HPDE6-E6E7 (cell line): ENCODE results near the gene DLX6.

Source experiments
- DNase-seq: peaks from one replicate; pipeline ENCODE4 v3.0.0; 2011; ENCODE audit warnings: missing footprints; ENCODE audit errors: extremely low spot score

Gene DLX6

DNA sequence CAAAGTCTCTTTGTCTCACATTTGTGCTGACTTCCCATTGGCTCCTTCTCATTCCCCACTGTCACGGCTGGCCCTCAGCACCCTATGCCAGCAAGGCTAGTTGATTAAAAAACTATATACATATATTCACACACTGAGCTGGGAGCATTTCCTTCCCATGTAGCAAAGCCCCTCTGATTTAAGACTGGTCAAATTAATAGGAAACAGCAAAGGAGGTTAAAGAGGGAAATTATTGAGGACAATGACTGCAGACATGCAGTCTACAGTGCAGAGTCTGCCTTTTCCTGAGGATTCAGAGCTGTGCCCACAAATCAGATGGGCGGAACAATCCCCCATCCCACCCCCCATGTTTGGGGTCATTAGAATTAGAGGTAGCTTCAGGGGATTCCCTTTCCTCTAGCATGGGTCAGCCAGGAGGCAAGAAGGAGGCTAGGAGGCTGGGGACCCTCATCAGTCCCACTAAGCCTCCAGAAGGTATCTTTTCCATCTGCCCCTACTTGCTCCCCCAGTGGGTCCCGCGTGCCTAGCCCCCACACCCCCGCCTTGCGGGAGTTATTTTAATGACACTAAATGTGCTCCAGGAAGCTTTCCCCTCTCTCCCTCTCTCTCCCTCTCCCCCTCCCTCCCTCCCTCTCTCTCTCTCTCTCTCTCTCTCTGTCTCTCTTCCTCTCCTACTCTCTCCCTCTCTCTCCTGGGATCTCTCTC, 9.8 kb upstream of the DLX6 start:
- no peak for DNase-seq

DNA sequence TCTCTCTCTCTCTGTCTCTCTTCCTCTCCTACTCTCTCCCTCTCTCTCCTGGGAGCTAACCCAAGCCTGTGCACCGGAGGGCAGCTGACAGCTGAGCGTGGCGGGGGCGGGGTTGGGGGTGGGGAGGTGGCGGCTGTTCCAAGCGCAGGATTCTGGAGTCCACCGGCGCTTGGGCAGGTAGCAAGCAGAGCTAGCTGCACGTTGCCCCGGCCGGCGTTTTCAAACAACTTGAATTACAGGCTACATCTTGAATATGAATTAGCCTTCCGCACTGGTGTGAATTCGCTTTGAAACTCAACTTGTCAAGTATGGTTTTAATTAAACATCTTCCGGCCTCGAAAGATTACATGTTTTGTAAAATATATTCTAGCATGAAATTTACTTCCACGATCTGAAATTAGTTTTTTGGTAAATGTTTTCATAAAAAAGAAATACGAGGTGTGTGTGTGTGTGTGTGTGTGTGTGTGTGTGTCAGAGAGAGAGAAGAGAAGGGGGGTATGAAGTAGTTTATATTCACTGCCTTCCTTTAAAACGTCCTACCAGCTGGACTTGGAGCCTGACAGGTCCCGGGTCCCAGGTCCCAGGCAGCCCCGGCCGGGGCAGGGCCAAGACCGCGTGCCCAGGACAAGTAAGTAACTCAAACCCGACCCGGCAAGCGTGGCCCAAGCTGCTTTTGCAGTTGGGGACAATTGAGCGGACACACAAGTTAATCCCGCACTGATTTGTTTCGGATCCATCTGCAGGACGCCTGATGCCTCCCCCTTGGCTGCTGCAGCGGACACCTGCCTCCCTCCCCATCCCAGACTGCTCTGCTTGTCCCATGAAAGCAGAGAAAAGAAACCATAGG, 9.0 kb upstream of the DLX6 start:
- DNase-seq = no peak

DNA sequence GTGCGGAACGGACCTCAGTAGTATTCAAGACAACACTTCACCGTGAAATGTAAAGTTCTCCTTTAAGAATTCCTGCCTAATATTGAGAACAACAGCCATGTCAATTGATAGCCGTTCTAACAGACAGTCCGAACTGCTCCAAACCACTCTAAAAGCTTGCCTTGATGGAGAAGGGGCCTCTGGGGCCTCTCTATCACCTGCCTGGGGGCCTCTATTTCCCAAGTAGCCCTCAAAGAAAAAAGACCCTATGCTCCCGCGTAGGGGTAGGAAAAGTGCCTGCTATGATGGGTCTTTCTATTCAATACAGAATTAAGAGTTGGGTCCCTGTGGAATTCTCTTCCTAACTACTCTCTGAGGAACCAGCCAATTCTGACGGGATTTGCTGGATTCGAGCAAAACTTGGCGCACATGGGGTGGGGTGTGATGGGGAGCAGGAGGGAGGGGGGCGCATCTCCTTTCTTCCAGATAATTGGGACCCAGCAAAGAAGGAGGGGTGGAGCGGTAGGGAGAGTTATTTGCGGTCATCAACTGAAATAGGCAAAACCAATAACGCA, 8.3 kb upstream of the DLX6 start:
- DNase-seq = no peak

- no peak for DNase-seq
Observed at GRCh38 chr7:96997512-96998032, 7.8 kb upstream of the DLX6 start.

GRCh38 chr7:96998333-96998732, 7.0 kb upstream of the DLX6 start:
- DNase-seq = no peak

GRCh38 chr7:96998744-96999143, 6.6 kb upstream of the DLX6 start:
- DNase-seq = no peak

DNA sequence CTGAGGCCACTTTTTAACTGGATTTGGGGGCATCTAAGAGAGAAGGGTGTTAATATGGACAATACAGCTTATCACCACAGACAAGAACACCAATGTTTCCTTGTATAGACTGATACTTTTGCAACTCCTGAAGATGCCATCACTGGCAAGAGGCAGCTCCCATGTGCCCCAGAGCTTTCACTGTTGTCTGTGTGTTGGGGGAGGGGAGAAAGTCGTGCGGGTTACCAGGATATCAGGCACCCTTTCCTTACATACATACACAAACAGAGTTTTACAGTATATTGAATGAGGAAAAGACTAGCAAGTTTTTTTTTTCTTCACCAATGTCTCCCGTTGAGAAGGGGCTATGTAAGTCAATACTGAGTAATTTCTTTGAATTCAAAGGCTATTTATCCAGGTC, 4.1 kb upstream of the DLX6 start:
- no peak for DNase-seq

DNA sequence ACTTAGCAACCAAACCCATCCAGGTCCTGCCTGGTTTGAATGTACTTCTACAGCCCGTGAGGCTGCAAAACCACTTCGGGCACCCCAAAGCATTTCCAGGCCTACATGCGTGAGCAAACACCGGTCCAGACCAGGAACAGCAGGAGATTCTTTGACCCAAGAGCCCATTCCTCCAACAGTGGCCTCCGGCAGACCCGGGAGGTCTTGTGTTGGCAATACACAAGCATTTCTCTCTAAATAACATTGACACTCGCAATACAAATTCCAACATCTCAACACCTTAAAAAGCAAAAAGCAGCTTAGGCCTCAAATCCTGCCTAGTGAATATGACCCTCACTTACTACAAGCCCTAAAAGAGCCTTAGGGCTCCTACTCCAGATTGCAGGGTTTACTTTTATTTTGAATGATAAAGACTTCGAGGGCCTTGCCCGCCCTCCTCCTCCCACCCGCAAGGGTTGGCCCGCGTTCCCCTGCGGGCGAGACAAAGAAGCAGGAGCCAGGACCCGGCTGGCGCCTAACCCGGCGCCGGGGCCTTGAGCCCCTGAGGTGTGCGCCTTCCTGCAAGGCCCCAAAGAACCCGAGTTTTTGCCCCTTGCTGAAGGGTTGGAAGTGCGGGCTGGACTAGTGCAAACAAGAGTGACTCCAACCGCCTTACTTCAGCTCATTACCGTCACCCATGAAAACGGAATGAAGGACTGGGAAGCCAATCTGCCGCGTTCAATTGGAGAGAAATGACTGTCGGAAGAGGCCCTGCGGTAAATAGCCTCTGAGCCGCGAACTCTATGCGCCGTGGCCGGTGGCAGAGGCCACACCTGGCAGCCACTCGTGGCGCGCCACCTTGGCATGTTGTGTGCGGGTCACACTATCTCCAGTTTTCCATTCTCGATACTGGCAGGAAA, 3.4 kb upstream of the DLX6 start:
- DNase-seq = no peak

DNA sequence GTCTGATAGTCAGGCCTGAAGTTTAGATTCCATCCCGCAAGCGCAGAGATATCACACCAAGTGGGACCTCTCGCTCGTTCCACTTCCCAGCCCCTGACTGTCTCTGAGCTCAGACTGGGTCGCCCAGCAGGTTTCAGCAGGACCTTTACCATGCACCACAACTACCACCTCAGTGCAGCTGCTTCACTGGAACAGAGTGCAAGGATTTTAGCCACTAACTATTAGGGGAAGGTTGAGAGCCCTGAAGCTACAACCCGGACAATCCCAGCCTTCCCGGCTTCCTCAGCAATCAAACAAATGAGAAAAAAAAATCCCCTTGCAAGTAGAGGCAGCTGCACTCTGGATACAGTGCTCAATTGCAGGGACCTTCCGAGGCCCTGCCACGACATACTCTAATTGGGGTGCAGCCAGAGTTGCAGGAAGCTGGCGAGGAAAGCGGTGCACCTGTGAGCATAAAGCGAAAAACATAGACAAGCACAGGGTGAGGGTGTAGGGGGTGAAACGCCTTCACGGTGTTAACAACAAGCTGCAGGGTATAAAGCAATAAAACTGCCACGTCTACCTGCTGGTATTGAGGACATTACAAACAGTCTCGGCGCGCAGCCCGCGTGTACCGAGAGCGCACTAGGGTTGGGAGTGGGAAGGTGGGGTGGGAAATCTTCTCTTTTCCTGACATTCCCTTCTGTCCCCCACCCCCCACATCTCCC, 2.6 kb upstream of the DLX6 start:
- no peak for DNase-seq

DNA sequence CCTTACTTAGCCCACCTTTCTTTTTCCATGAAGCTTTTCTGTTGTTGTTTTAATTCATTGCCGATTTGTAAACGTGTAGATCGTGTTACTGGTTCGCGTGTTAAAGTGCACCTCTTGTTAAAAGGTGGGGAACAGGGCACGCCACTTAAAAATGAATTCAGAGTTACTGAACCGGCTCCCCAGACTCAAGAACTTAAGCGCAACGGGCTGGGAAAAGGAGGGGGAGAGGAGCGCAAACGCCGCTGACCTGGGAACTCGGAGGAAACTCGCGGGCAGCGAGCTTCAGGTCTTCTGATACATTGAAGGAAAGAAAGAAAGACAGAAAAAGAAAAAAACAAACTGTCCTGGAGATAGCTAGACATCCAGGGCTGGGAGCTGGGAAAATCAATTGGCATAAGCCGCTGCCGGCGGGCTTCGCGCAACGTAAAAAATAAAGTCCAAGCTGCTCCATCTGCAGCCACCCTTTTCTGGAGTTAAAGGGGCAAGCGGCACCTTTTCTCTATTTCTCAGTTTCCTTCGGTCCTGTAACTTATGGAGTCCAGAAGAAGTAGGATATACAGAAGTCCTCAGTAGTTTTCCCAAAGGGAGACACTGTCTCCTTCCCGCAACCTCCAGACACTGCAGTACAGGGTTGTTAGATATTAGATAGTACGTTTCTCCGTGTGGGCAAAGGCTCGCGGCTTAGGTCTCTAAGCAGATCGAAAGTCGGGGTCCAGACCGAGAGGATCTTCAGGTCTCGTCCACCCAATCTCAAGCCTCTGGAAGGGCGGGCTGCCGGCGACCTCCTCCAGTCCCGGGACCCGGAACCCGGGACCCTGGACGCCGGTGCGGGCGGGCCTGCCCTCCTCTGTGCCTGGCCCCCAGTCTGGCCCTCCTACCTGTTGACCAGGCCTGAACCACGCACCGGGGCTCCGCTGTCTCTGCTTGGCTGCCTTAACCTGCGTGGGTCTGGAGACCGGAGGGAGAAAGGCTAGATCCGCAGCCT, 1.8 kb upstream of the DLX6 start:
- DNase-seq = no peak

DNA sequence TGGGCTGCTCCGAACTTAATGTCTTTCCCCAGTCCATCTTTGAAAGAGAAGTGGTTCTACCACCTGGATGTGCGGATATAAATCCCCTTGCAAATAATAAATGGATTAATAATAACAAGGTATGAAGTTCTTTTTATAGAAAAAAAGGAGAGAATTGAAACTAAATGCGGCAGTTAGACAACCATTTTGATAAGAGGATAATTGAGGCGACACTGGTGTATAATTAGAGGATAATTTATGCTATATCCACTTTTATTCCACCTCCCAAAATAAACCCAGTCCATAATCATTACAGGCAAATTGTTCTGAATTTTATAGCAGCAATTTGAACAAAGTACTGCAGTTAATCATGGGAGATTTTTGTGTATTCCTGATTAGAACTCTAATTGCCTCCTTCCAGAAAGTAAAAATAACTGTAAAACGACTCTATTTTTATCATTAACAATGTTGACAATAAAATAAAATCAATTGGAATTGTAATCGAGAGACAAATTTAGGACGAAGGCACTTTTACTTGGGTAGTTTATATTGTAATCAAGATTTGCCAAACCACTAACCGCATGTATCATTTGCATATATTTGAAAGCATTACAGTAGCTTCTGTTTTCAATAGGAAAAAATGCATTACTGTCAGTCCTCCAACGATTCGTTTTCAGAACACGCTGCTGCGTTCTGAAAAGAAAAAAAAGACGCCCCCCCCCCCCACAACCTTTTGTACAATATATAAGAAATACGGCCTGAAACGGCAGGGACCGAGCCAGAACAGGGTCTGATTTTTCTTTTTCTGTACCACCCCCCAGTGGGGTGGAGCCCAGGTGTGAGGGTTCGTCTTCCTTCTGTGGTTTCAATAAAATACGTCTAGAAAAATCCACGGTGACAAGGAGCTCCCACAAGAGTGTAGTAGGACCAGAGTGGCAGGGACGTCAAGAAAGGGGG, 838 bp upstream of the DLX6 start:
- no peak for DNase-seq

- peak; percentile 27 for DNase-seq
Observed at GRCh38 chr7:97006055-97006815, 882 bp downstream of the DLX6 start.

DNA sequence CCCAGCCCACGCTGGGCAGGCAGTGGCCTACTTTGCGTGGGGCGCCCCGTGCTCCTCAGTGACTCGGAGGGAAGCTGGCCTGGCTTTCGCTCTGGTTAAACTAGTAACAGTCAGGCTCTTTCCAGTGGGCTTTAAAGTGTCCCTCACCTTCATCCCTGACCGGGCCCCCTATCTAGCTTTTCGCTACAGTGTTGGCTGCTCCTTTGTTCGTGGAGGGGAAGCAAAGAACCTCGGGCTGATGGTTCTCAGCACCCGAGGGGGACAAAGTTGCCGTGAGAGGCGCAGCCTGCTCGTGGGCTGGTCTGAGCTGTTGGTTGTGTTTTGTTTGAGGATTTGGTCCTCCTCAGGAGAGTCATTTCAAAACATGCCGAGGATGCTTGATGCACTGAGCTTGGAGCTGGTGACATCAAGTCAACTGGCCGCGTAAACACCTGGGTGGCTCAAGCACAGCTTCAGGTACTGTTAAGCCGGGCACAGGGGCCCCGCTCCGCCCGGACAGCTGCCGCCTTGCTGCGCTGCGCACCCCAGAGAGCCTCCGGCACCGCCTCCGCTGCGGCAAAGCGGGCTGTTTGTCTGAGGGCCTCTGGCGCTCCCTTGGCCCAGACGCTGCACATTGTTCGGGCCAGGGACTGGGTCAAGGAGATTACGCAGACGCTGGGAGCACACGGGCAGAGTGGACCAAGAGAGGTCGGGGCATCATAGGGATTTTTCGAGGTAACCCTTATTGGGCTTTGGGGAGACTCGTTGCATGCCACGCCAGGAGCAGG, 1.6 kb downstream of the DLX6 start:
- DNase-seq = no peak

- no peak for DNase-seq
Observed at GRCh38 chr7:97007583-97007861, 2.2 kb downstream of the DLX6 start.

GRCh38 chr7:97008275-97008917, 3.0 kb downstream of the DLX6 start:
- no peak for DNase-seq

- DNase-seq = no peak
Observed at GRCh38 chr7:97009753-97010732, 4.7 kb downstream of the DLX6 start.
